MG63 (cell line): ENCODE measurements around the gene TTC7B. TPM values are rescaled to one million over a fixed set of nuclear protein-coding genes. Genes with fewer than 3 reads are reported as not detected.

Source experiments
- DNase-seq: peaks from one replicate; pipeline ENCODE4 v3.0.0-alpha.2; 2020
- H3K27me3 ChIP-seq: fragments of 250-450 bp; sonication (Bioruptor Pico); 2 replicates; pipeline ENCODE4 v1.5.1; 2020; ENCODE audit warnings: mild to moderate bottlenecking, moderate library complexity
- H3K36me3 ChIP-seq: fragments of 250-450 bp; sonication (Bioruptor Pico); 2 replicates; pipeline ENCODE4 v1.5.1; 2020; ENCODE audit warnings: mild to moderate bottlenecking, moderate library complexity
- H3K4me3 ChIP-seq: fragments of 250-450 bp; sonication (Bioruptor Pico); 2 replicates; pipeline ENCODE4 v1.5.1; 2020; ENCODE audit warnings: mild to moderate bottlenecking, moderate library complexity
- H3K9me3 ChIP-seq: fragments of 250-450 bp; sonication (Bioruptor Pico); 2 replicates; pipeline ENCODE4 v1.5.1; 2020; ENCODE audit warnings: mild to moderate bottlenecking, moderate library complexity
- total RNA-seq: library from RNA; depleted of rRNA; stranded (reverse); fragments of >200 nt; shearing (Covaris generic); gene quantifications from 2 replicates; pipeline ENCODE4 v1.2.3, GENCODE V29; 2014; ENCODE audit warnings: low replicate concordance

The TTC7B gene
- total RNA-seq, 1 experiment from 2014 or later, result 30.0 TPM

DNA sequence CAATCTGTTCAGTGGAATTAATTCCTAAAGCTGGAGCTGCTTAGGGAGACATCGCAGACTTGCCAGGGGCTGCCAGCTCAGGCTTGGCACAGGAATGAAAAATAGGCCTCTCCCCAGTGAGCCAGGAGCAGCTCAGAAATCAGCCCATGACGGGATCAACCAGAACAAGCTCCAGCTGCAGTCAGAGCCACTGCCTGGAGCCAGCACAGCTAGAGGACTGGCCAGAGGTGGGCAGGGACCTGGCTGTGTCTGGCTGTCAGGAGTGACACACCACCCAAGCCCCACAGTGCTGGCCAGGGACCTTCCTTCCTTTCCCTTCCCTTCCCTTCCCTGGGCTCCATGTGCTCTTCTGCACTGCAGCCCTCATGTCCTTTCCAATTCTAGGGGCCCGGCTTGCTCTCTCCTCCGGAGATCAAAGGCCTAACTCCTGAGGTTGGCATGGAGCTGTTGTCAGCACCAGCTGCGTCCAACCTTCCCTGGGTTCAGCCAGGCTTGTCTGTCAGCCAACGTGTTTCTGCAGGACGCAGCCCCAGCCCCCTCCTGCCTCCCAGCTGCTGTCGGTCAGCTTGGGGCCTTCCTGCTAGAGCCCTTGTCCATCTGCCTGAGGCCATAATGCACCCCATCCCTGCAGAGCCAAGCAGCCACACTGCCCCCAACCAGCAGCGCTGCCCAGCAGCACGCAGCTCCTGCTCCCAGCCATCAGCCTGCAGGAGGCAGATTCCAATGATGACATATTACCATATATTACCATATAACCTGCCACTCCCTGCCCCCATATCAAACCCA lies 270.1 kb downstream of the TTC7B start:
- H3K9me3 ChIP-seq, result no peaks in the 10 kb centered on the region
- peak; percentile 84 for DNase-seq
- no peak overlapping the region for H3K4me3 ChIP-seq
- no peaks in the 10 kb centered on the region for H3K27me3 ChIP-seq
- H3K36me3 ChIP-seq, result no peaks in the 10 kb centered on the region

DNA sequence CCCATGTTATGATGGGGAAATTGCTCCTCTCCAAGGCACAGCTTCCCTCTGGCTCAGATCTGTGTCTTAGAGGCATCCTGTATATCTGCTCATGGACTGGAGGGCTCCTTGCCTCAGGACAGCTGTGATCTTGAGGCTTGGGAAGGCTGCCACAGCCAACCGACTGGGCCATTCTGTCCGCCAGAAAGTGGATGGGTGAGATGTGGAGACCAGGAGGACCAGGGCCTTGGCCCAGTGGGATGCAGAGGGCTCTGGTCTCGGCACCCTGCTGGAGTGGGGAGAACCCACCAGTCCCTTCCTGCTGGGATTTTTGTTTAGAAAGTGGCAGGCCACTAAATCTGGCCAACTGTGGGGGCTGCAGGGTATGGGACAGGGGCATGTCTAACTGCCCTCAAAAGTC lies 270.8 kb downstream of the TTC7B start:
- no peaks in the 10 kb centered on the region for H3K36me3 ChIP-seq
- no peaks in the 10 kb centered on the region for H3K27me3 ChIP-seq
- no peak for DNase-seq
- no peak overlapping the region for H3K4me3 ChIP-seq
- no peaks in the 10 kb centered on the region for H3K9me3 ChIP-seq

DNA sequence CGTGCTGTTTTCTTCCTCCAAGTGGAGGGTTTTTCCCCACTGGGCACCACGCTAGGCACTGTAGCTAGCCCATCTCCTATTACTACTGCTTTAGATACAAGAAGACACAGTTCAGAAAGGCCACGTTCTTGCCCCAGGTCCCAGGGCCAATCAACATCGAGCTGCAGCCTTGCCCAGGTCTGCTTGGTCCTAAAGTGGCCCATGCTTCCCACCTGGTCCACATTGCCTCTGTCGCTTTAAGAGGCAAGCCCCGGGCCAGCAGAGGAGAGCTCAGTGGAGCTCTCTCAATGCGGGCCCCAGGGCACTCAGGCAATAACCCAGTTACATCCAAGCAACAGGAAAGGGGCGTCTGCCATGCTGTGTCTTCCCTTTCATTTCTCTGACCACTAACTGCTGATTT lies 271.3 kb downstream of the TTC7B start:
- no peak overlapping the region for H3K4me3 ChIP-seq
- H3K27me3 ChIP-seq, result no peaks in the 10 kb centered on the region
- H3K36me3 ChIP-seq, result no peaks in the 10 kb centered on the region
- no peaks in the 10 kb centered on the region for H3K9me3 ChIP-seq
- DNase-seq, result no peak

DNA sequence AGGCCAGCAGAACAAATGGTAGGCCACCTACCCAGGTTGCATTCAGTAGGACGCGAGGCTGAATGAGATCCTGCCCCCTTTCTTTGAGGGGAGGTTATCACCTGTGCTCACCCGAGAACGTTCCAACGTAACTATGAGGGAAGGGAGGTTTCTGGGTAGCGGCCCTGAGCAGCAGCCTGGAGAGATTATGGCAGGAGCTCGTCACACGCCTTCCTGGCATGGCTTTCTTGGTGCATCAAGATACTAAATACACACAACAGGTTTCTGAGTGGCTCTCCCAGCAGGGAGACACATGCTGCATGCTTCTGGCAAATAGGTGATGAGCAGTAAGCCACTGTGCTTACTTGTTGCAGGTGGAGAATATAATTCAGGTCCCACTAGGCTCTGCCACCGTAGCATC lies 271.7 kb downstream of the TTC7B start:
- H3K36me3 ChIP-seq, result no peaks in the 10 kb centered on the region
- no peak for DNase-seq
- no peaks in the 10 kb centered on the region for H3K27me3 ChIP-seq
- H3K9me3 ChIP-seq, result no peaks in the 10 kb centered on the region
- H3K4me3 ChIP-seq, result no peak overlapping the region

DNA sequence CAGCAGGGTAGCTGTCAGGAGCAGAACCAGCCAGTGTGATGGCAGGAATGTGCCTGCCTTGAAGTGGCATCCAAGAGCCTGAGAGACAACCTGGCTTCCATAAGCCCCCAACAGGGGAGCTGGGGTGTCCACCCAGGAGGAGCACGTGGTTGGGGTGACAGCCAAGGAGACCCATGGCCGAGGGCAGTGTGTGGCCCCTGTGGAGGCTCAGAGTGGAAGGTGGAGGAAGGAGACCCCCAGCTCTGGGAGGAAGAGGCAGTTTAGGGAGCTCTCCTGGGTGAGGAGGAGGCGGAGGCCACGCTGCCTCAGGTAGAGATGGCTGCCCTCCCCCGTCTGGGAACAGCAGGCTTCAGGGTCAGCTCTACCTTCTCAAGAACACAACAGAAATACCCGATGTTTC lies 272.4 kb downstream of the TTC7B start:
- Histone ChIP-seq H3K4me3 (no peak overlapping the region), H3K36me3 (no peaks in the 10 kb centered on the region), H3K27me3 (no peaks in the 10 kb centered on the region), H3K9me3 (no peaks in the 10 kb centered on the region)
- no peak for DNase-seq

DNA sequence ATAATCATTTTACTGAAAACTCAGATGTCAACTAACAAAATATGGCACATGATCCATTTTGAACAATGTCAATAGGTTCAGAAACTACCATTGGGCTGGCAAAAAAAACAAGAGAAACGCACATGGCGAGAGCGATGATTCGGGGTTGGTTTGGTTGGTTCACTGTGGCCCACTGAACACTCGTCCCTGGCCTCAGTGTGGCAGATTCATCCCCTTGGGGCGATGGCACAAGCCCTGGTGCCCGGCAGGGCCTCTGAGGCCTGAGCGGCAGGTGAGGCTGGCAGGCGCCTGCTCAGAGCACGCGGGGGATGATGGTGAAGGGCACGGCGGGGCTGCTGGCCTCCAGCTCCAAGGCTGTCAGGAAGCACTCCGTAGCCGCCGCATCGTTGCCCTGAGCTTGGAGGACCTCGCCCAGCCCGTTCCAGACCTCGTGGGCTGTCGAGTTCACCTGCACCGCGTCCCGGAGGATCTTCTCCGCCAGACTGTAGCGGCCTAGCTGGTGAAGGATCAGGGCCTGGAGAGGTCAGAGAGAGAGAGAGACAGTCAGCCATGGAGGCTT lies 275.1 kb downstream of the TTC7B start:
- DNase-seq, result no peak
- H3K9me3 ChIP-seq, result no peaks in the 10 kb centered on the region
- H3K36me3 ChIP-seq, result no peaks in the 10 kb centered on the region
- H3K4me3 ChIP-seq, result no peak overlapping the region
- H3K27me3 ChIP-seq, result no peaks in the 10 kb centered on the region

DNA sequence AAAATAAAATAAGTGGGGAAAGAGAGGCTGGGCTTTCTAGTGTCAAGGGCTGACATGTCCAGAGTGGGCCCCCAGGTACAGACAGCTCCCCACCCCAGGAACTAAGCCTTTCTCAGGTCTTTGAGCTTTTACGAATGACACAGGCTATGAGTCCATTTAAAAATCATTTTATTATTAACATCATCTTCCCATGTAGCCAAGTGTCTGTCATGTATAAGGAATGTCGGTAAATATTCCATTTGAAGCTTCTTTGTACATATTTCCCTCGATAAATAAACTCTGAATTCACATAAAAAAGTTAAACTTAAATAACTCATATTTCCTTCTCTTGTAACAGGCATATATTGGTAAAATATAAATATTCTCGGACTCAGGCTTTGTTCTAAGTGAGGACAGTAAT lies 275.8 kb downstream of the TTC7B start:
- Histone ChIP-seq H3K27me3 (no peaks in the 10 kb centered on the region), H3K9me3 (no peaks in the 10 kb centered on the region), H3K4me3 (no peak overlapping the region), H3K36me3 (no peaks in the 10 kb centered on the region)
- no peak for DNase-seq

DNA sequence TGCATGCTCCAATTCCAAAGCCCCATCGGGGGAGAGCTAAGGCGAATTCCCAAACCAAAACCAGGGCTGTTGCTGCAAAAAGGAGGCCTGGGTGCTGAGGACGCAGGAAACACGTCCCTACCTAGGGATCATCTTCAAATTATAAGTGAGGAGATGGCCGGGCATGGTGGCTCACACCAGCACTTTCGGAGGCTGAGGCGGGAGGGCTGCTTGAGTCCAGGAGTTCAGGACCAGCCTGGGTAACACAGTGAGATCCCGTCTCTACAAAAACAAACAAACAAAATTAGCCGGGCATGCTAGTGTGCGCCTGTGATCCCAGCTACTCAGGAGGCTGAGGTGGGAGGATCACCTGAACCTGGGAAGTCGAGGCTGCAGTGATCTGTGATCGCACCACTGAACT lies 276.2 kb downstream of the TTC7B start:
- no peak for DNase-seq
- no peaks in the 10 kb centered on the region for H3K9me3 ChIP-seq
- H3K36me3 ChIP-seq, result no peaks in the 10 kb centered on the region
- no peak overlapping the region for H3K4me3 ChIP-seq
- H3K27me3 ChIP-seq, result no peaks in the 10 kb centered on the region

DNA sequence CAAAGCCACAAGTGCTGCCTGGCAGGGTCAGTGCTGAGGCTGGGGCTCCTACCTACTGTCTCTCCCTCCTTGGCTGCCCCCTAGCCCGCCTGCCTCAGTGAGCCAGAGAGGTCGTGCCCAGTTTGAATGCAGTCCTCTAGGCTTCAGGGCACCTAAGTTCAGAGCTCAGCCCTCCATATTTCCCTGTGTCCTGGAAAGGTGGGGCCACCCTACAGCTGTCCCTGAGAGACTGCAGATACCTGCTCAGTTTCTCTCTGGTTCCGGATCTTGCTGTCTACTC lies 276.8 kb downstream of the TTC7B start:
- Histone ChIP-seq H3K4me3 (no peak overlapping the region), H3K27me3 (no peaks in the 10 kb centered on the region), H3K36me3 (no peaks in the 10 kb centered on the region), H3K9me3 (no peaks in the 10 kb centered on the region)
- no peak for DNase-seq

DNA sequence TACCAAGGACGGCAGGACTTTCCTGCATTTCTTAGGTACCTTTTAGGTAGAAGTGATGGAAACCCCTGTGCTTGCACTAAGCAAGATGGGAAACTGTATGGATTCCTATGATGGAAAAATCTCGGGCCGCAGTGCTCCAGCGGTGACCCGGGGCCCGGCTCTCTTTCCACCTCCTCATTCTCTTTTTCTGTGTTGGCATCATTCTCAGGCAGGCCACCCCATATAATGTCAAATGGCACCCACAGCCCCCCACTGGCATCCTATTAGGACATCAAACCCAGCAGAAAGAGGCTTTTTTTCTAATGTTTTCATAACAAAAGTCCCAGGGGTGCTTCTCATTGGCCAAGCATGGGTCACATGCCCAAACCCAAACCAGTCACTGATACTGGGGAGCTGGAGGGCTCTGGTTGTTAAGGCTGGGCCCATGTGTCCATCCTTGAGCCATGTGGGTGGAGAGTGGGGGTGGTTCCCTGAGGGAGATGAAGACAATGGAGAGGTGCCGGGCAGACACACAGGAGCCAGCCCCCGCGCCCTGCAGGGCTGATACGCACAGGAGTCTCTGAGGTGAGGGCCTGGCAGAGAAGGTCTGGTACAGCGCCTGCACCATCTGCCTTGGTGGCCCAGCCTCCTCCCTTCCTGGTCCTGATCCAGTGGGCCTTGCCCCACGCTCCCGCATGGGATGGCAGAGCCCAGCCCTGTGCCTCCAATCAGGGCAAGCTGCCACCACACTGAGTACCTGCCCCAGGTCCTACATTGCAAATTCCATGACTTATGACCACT lies 277.3 kb downstream of the TTC7B start:
- Histone ChIP-seq H3K27me3 (no peaks in the 10 kb centered on the region), H3K4me3 (no peak overlapping the region), H3K36me3 (no peaks in the 10 kb centered on the region), H3K9me3 (no peaks in the 10 kb centered on the region)
- DNase-seq, result no peak

DNA sequence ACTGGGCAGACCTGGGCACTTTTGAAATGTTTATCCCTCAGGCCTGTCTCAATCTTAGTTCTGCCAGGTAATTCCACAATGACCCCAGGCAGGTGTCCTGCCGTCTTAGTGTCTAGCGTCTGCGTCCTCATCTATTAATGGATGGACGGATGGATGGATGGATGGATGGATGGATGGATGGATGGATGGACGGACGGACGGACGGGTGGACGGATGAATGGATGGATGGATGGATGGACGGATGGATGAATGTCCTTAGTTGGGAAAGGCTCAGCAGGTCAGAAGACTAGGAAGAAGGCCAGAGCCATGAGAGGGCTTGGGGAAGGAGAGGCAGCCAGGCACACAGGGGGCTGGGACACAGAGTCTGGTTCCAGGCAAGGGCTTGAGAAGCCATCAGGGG lies 278.1 kb downstream of the TTC7B start:
- no peaks in the 10 kb centered on the region for H3K27me3 ChIP-seq

DNA sequence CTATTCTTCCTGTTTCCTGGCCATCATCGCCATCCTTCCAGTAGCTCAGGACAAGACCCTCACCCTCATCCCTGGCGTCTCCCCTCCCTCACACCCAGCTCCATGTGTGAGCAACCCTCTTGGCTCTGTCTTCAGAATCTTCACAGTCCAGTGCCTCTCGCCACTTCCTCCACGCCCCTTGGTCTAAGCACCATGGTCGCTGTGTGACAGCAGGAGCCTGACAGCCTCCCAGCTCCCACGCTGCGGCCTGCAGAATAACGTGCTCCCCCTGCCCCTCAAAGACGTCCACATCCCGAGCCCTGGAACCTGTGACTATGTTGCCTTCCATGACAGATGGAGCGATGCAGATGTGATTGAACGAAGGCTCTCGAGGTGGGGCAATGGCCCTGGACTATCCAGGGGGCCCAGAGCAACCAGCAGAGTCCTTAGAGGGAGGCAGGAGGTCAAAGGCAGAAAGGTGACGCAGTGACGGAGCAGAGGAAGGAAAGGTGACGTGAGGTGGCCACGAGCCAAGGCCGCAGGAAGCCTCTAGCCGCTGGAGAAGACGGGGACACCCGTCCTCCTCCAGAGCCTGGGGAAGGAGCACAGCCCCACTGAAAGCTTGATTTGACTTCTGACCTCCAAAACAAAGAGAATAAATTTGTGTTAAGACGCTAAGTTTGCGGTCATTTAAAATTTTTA lies 279.6 kb downstream of the TTC7B start:
- Histone ChIP-seq H3K4me3 (no peak overlapping the region), H3K9me3 (no peaks in the 10 kb centered on the region), H3K27me3 (no peaks in the 10 kb centered on the region), H3K36me3 (no peaks in the 10 kb centered on the region)
- no peak for DNase-seq

More for the DNA sequence above, 278.1 kb downstream of the TTC7B start:
- no peaks in the 10 kb centered on the region for H3K9me3 ChIP-seq
- DNase-seq, result no peak
- H3K36me3 ChIP-seq, result no peaks in the 10 kb centered on the region
- no peak overlapping the region for H3K4me3 ChIP-seq

DNA sequence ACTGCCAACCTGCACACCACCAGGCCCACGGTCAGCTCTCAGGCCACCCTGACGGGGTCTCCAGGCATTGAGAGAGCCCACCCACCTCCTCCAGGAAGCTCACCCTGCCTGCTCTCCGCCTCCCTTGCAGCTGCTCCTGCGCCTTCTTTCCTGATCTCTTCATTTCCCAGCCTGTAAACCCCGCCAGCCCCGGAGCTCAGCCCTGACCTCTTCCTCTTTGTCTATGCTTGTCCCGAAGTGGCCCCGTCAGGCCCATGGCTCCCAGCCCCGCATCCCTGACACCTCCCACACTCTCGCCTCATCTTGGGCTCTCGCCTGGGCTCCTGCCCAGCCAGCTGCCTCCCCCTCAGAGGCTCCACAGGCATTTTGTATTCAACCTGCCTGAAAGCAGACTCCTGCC lies 280.1 kb downstream of the TTC7B start:
- H3K9me3 ChIP-seq, result no peaks in the 10 kb centered on the region
- no peaks in the 10 kb centered on the region for H3K27me3 ChIP-seq
- H3K36me3 ChIP-seq, result no peaks in the 10 kb centered on the region
- H3K4me3 ChIP-seq, result no peak overlapping the region
- DNase-seq, result no peak

DNA sequence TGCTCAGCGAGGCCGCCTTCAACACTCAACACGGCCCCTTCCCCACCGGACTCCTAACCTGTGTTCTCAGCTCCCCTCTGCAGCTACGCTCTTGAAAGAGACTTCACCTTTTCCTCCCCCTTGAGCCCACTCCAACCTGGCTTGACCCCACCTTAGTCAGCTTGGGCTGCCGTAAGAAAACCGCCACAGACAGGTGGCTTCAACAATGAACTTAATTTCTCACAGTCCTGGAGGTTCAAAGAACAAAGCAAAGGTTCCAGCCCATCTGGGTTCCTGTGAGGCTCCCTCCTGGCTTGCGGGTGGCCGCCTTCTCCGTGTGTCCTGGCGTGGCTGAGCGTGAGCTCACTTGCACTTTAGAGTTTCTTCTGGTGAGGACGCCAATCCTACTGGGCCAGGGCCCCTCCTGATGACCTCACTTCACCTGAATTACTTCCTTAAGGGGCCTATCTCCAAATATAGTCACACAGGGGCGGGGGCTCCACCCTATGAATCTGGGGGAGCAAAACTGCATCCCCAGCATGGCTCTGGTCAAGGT lies 280.6 kb downstream of the TTC7B start:
- no peak for DNase-seq
- no peaks in the 10 kb centered on the region for H3K9me3 ChIP-seq
- H3K27me3 ChIP-seq, result no peaks in the 10 kb centered on the region
- no peaks in the 10 kb centered on the region for H3K36me3 ChIP-seq
- H3K4me3 ChIP-seq, result no peak overlapping the region

DNA sequence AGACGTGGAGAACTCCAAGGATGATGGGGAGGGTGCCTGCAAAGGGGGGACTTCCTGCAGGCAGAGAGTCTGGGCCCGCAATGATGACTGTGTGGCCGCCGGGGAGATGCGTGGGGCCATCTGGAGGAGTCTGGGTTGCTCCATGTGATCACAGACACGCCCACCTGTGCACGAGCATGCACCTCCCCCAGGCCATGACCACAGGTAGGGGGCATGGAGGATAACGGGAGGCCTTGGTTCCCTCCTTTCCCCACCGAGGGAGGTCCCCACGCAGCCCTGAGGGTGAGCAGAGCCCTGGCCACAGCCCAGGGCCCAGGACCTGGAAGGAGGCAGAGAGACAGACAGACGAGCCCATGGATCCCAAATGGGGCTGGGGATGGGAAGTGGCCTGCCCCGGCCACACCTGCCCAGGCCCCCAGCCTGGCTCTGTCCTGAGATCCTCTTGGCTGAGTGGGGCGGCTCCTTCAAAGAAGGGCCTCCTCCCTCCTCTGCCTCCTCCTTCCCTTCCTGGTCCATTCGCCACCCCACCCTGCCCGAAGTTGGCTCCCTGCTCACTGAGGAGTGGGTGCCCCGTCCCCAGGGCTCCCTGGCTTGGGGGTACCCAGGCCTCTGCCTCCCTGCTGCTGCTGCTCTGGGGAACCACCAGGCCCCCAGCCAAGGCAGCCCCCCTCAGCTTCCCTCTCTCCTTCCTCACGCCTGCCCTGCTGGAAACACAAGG lies 281.2 kb downstream of the TTC7B start:
- H3K36me3 ChIP-seq, result no peaks in the 10 kb centered on the region
- H3K4me3 ChIP-seq, result no peak overlapping the region
- no peaks in the 10 kb centered on the region for H3K27me3 ChIP-seq
- H3K9me3 ChIP-seq, result no peaks in the 10 kb centered on the region
- no peak for DNase-seq

DNA sequence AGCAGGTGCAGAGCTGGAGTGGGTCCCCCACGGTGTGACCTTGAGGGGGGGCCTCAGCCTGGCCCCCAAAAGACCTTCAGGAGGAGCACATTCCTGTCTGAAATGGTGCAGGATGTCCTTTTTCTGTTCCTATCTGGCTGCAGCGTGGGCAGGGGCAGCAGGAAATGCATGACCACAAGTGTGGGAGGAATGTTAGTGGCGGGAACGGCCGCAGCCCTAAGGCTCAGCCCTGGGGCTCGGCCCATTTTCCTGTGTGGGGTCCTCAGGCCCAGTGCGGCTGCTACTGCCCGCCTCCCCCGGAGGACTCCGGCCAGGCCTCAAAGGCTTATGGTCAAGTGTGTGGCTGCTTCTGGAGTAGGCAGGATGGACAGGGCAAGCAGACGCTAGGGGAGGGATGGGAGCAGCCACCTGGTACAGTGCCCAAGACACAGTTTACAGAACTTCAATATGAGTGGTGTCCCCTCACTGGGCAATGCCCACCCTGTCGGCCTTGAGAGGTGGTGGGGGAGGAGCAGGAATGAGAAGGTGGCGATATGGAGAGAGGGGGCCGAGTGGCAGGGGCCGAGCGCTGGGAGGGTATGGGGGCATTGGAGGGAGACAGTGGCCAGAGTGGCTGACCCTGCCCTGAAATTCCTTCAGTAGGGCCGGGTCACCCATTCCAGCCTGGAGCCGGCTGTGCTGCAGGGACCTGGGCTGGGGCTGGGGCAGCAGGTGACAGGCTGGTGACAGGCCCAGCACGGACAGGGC lies 282.0 kb downstream of the TTC7B start:
- H3K36me3 ChIP-seq, result no peaks in the 10 kb centered on the region
- H3K9me3 ChIP-seq, result no peaks in the 10 kb centered on the region
- no peaks in the 10 kb centered on the region for H3K27me3 ChIP-seq
- no peak overlapping the region for H3K4me3 ChIP-seq
- no peak for DNase-seq
